Mucosa of descending colon (tissue), 3 donors: ENCODE data around the gene OPCML. TPM values are rescaled to one million over a fixed set of nuclear protein-coding genes. Genes with fewer than 3 reads are reported as not detected.

Source experiments
- ATAC-seq: fragments of 200-7000 bp; cut with Tn5 transposase; one replicate; pipeline ENCODE4 v1.9.1; 2020; ENCODE audit warnings: mild to moderate bottlenecking, moderate library complexity
- DNase-seq, 3 donors: peaks; one replicate each; pipeline ENCODE4 v3.0.0-alpha.2; 2020
- H3K36me3 ChIP-seq: fragments of 200-600 bp; one replicate; pipeline ENCODE4 v1.8.0; 2021; ENCODE audit warnings: low read depth, mild to moderate bottlenecking
- H3K4me1 ChIP-seq: fragments of 200-600 bp; one replicate; pipeline ENCODE4 v1.8.0; 2021; ENCODE audit warnings: low read depth, mild to moderate bottlenecking
- H3K4me3 ChIP-seq: fragments of 200-600 bp; one replicate; pipeline ENCODE4 v1.8.0; 2021; ENCODE audit warnings: mild to moderate bottlenecking
- H3K9me3 ChIP-seq: fragments of 200-600 bp; one replicate; pipeline ENCODE4 v1.8.0; 2021; ENCODE audit warnings: mild to moderate bottlenecking
- intact Hi-C, 2 donors: fragments of 100-400 bp; cut with DNase I in 1 of 2; cut with micrococcal nuclease in 1 of 2; formaldehyde crosslinking; loops; one replicate each; pipeline versions ENCODE4 v1.11.0 to v1.11.1; 2022; cut with DNase I, micrococcal nuclease
- total RNA-seq, 3 donors: library from RNA; stranded (reverse); fragmentation: NEBNext Ultra II Directional in 2 of 3; extraction: Animal tissue kit (Norgen Biotek cat#: 25700) in 2 of 3; gene quantifications; one replicate each; pipeline versions ENCODE4 v1.2.1 to v1.2.4, GENCODE V29; 2021 to 2023
- TF ChIP-seq, protein P1 (sequence below): fragments of 200-600 bp; IDR thresholded peaks from one replicate; pipeline ENCODE4 v1.8.0; 2022; ENCODE audit warnings: antibody characterized with exemption, mild to moderate bottlenecking
- donor health status: DM: no; HTN: no; CAD: no; lungs with moderate emphysema.
- donor health status: DM: no; HTN: no; CAD: no.
- donor health status: DM: no; HTN: yes; CAD: no.

The OPCML gene
- total RNA-seq, 3 donors from 2014 or later = 0.10 to 0.47 TPM; not detected in 1

DNA sequence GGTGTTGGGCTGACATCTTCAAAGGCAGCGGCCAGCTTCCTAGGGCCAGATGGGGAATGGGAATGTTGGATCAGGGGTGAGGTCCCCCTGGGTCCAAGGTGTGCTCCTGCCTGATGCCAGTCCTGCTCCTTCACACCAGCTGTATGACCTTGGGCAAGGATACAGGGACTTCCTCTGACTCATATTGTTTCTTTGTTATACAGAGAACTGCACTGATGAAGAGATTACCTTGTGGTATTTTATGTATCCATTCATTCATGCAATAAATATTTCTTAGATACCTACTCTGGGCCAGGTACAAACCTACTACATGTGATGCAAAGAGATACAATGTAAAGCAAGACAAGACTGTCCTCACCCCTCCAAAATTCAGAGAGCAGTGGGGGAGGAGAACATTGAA, 3.9 kb upstream of the OPCML start:
- Histone ChIP-seq H3K9me3 (no peaks in the 10 kb centered on the region), H3K4me3 (no peak overlapping the region), H3K36me3 (no peaks in the 10 kb centered on the region), H3K4me1 (no peaks in the 10 kb centered on the region)
- TF ChIP-seq, protein P1, sequence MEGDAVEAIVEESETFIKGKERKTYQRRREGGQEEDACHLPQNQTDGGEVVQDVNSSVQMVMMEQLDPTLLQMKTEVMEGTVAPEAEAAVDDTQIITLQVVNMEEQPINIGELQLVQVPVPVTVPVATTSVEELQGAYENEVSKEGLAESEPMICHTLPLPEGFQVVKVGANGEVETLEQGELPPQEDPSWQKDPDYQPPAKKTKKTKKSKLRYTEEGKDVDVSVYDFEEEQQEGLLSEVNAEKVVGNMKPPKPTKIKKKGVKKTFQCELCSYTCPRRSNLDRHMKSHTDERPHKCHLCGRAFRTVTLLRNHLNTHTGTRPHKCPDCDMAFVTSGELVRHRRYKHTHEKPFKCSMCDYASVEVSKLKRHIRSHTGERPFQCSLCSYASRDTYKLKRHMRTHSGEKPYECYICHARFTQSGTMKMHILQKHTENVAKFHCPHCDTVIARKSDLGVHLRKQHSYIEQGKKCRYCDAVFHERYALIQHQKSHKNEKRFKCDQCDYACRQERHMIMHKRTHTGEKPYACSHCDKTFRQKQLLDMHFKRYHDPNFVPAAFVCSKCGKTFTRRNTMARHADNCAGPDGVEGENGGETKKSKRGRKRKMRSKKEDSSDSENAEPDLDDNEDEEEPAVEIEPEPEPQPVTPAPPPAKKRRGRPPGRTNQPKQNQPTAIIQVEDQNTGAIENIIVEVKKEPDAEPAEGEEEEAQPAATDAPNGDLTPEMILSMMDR = no peak
- DNase-seq (no peak), ATAC-seq (no peak)
- intact Hi-C loops = no loop called here

DNA sequence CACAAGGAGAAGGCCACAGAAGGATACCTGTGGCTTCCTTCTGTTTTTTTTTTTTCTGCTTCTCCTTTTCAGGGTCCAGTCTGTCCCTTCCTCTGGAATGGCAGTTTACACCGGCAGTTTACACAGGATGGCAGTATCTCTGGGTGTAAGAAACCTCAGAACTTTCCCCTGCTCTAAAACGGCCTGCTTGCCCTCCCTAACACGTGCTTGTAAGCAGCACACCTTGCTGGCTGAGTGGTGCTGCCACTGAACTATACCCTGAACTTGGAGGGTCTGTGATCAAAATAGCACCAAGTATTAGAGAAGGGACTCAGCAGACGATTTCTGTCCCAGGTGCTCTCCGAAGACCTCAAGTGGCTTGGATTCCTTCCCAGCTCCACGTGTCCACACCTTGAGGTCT, 904 bp upstream of the OPCML start:
- ATAC-seq (no peak), DNase-seq (no peak)
- Histone ChIP-seq H3K9me3 (no peaks in the 10 kb centered on the region), H3K4me3 (no peak overlapping the region), H3K36me3 (no peaks in the 10 kb centered on the region), H3K4me1 (no peaks in the 10 kb centered on the region)
- intact Hi-C loops = no loop called here
- TF ChIP-seq, protein P1 = no peak

DNA sequence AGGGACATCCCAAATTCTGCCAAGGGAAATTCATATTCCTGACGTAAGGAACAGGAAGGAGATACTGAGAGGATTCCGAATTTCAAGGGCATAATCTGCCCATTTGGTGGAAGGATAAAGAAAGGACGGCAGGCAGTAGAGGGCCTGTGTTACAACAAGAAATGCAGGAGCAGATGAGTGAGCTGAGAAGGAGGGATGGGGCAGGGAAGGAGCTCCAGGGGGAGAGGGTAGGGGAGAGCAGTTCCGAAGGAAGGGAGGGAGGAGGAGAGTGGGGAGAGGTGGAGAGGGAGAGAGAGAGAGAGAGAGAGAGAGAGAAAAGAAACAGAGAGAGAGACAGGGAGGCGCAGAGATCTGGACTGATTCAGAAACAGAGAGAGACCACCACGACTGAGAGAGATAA, 843 bp downstream of the OPCML start:
- Histone ChIP-seq H3K4me1 (no peaks in the 10 kb centered on the region), H3K36me3 (no peaks in the 10 kb centered on the region), H3K9me3 (no peaks in the 10 kb centered on the region), H3K4me3 (no peak overlapping the region)
- DNase-seq (no peak), ATAC-seq (no peak)
- TF ChIP-seq, protein P1 = no peak
- intact Hi-C loops = no loop called here

DNA sequence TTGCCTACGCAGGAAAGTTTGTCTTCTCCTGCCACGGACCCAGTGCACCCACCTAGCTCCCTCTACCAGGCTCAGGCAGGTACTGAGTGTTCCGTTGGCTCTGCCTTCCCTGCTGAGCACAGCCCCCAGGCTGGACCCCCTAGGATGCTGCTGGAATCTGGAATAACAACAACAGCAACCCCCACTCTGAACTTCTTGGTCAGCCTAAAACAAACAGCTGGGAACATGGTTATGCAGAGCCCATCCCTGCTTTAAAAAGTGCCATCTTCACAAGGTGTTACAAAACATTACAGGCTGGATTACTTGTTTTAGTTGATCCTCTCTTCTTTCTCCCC, 1.8 kb downstream of the OPCML start:
- no peak for ATAC-seq
- Histone ChIP-seq H3K36me3 (no peaks in the 10 kb centered on the region), H3K9me3 (no peaks in the 10 kb centered on the region), H3K4me1 (no peaks in the 10 kb centered on the region), H3K4me3 (no peak overlapping the region)
- TF ChIP-seq, protein P1 = no peak
- intact Hi-C loops = no loop called here
- DNase-seq = no peak

DNA sequence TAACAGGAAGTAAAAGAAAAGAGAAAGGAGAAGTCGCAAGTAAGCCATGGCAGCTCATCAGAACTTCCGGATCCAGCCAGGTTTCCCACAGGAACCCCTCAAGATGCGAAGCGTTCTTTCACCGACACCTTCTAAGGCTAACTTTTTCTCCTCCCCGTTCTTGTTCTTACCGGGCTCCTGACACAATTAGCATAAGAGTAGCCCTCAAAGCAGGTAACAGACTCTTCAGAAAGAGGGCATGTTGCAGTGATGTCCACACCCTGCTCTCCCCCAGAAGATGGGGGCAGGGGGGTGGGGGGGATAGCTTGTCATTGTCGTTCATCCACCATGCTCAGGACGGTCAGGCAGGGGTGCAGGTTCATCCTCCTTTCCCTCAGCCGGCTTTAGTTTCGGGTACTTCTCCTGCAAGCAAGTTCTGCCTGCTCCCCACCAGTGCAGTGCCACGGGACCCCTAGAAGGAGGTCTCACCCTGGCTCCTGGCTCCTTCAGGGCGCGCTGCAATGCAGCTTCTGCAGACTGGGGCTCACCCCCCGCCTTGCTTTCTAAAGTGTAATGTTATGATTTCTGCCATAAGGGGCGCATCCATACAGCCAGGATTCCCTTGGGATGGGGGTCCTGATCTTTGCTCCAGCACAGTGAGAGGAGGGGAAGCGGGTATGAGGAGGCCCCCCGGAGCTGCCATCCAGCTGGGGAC, 2.3 kb downstream of the OPCML start:
- intact Hi-C loops = no loop called here
- no peak for ATAC-seq
- DNase-seq = no peak

More for the DNA sequence above, 2.3 kb downstream of the OPCML start:
- TF ChIP-seq, protein P1 = no peak
- Histone ChIP-seq H3K4me3 (no peak overlapping the region), H3K4me1 (no peaks in the 10 kb centered on the region), H3K36me3 (no peaks in the 10 kb centered on the region), H3K9me3 (no peaks in the 10 kb centered on the region)
